ENCODE measurements around the gene PRCP. TPM values are rescaled to one million over a fixed set of nuclear protein-coding genes. Genes with fewer than 3 reads are reported as not detected.

The PRCP gene
- polyA plus RNA-seq, 1 of the 3 experiments (the other 2 are of a cell fraction): 65.0 TPM

DNA sequence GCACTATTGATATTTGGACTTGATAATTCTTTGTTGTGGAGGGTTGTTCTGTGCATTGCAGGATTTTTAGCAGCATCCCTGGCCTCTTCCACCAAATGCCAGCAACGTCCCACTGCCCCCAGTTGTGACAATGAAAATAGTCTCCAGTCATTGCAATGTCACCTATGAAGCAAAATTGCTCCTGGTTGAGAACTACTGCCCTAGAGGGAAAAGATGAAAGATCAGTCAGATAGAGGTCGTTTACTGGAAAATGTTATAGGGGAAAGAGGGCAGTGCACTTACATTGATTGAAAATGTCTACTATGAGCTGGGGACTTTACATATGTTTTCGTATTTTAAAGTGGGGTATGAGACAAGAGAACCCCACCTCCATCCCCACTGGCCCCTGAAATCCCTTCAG, 89.5 kb downstream of the PRCP start:
- Histone ChIP-seq H3K4me3 (ENCODE audit: low read depth in 2 of 2, low read length in 1 of 2) (no peak overlapping the region), H3K9ac (no peak overlapping the region)

More for the DNA sequence above, 89.5 kb downstream of the PRCP start:
- H3K4me1 ChIP-seq (ENCODE audit: control insufficient read depth in 1 of 2, insufficient read depth in 2 of 2, low read depth in 1 of 2, low read length in 1 of 2): no peaks in the 10 kb centered on the region
- no peaks in the 10 kb centered on the region for H3K36me3 ChIP-seq (replicated peaks in 1 of 2; ENCODE audit: control insufficient read depth in 1 of 2, insufficient read depth in 2 of 2, low read length in 1 of 2)
- TF ChIP-seq NRF1 (IDR thresholded peaks at IDR 0.05; ENCODE audit: low read depth, low read length) (no peak), SIN3A (IDR thresholded peaks at IDR 0.05; ENCODE audit: borderline replicate concordance, low read depth, low read length) (no peak), GATA2 (CRISPR knock-in tag; IDR thresholded peaks at IDR 0.05) (no peak), GABPA (IDR thresholded peaks at IDR 0.05; ENCODE audit: low read depth) (no peak), FOXJ3 (CRISPR knock-in tag; IDR thresholded peaks at IDR 0.05) (no peak), YY1 (IDR thresholded peaks at IDR 0.05; ENCODE audit: low read depth) (no peak), TAF1 (IDR thresholded peaks at IDR 0.05; ENCODE audit: borderline replicate concordance, low read depth, low read length) (no peak), CHD2 (IDR thresholded peaks at IDR 0.05; ENCODE audit: low read length, partially characterized antibody) (no peak), JUND (IDR thresholded peaks at IDR 0.05) (no peak)
- TF ChIP-seq, protein P1, sequence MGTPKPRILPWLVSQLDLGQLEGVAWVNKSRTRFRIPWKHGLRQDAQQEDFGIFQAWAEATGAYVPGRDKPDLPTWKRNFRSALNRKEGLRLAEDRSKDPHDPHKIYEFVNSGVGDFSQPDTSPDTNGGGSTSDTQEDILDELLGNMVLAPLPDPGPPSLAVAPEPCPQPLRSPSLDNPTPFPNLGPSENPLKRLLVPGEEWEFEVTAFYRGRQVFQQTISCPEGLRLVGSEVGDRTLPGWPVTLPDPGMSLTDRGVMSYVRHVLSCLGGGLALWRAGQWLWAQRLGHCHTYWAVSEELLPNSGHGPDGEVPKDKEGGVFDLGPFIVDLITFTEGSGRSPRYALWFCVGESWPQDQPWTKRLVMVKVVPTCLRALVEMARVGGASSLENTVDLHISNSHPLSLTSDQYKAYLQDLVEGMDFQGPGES (IDR thresholded peaks at IDR 0.05; ENCODE audit: low read depth, low read length): no peak
- TF ChIP-seq, protein P2, sequence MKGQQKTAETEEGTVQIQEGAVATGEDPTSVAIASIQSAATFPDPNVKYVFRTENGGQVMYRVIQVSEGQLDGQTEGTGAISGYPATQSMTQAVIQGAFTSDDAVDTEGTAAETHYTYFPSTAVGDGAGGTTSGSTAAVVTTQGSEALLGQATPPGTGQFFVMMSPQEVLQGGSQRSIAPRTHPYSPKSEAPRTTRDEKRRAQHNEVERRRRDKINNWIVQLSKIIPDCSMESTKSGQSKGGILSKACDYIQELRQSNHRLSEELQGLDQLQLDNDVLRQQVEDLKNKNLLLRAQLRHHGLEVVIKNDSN (IDR thresholded peaks at IDR 0.05; ENCODE audit: borderline replicate concordance, low read depth): no peak
- TF ChIP-seq, protein P3, sequence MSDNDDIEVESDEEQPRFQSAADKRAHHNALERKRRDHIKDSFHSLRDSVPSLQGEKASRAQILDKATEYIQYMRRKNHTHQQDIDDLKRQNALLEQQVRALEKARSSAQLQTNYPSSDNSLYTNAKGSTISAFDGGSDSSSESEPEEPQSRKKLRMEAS (IDR thresholded peaks at IDR 0.05; ENCODE audit: low read depth): no peak
- TF ChIP-seq, protein P4, sequence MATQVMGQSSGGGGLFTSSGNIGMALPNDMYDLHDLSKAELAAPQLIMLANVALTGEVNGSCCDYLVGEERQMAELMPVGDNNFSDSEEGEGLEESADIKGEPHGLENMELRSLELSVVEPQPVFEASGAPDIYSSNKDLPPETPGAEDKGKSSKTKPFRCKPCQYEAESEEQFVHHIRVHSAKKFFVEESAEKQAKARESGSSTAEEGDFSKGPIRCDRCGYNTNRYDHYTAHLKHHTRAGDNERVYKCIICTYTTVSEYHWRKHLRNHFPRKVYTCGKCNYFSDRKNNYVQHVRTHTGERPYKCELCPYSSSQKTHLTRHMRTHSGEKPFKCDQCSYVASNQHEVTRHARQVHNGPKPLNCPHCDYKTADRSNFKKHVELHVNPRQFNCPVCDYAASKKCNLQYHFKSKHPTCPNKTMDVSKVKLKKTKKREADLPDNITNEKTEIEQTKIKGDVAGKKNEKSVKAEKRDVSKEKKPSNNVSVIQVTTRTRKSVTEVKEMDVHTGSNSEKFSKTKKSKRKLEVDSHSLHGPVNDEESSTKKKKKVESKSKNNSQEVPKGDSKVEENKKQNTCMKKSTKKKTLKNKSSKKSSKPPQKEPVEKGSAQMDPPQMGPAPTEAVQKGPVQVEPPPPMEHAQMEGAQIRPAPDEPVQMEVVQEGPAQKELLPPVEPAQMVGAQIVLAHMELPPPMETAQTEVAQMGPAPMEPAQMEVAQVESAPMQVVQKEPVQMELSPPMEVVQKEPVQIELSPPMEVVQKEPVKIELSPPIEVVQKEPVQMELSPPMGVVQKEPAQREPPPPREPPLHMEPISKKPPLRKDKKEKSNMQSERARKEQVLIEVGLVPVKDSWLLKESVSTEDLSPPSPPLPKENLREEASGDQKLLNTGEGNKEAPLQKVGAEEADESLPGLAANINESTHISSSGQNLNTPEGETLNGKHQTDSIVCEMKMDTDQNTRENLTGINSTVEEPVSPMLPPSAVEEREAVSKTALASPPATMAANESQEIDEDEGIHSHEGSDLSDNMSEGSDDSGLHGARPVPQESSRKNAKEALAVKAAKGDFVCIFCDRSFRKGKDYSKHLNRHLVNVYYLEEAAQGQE (IDR thresholded peaks at IDR 0.05; ENCODE audit: low read depth, low read length): no peak
- TF ChIP-seq, protein P5, sequence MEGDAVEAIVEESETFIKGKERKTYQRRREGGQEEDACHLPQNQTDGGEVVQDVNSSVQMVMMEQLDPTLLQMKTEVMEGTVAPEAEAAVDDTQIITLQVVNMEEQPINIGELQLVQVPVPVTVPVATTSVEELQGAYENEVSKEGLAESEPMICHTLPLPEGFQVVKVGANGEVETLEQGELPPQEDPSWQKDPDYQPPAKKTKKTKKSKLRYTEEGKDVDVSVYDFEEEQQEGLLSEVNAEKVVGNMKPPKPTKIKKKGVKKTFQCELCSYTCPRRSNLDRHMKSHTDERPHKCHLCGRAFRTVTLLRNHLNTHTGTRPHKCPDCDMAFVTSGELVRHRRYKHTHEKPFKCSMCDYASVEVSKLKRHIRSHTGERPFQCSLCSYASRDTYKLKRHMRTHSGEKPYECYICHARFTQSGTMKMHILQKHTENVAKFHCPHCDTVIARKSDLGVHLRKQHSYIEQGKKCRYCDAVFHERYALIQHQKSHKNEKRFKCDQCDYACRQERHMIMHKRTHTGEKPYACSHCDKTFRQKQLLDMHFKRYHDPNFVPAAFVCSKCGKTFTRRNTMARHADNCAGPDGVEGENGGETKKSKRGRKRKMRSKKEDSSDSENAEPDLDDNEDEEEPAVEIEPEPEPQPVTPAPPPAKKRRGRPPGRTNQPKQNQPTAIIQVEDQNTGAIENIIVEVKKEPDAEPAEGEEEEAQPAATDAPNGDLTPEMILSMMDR (IDR thresholded peaks at IDR 0.05): no peak
- ChIA-PET POLR2A (no interaction called here), CTCF (no interaction called here)
- no peaks in the 10 kb centered on the region for H4K20me1 ChIP-seq (ENCODE audit: insufficient read depth)
- no peak overlapping the region for H3K4me2 ChIP-seq
- no peak for DNase-seq
- no peaks in the 10 kb centered on the region for H3K9me2 ChIP-seq
- no peaks in the 10 kb centered on the region for H3K9me3 ChIP-seq
- H2AFZ ChIP-seq (ENCODE audit: low read depth): no peak overlapping the region
- 12% methylated on average over 3 of the region's 3 CpGs for WGBS (ENCODE audit: low lambda C conversion rate)
- H3K27me3 ChIP-seq (ENCODE audit: insufficient read depth): peaks cover 5% of the 10 kb centered on the region; the same call in 1 of the 2 replicates
- H3K27ac ChIP-seq (ENCODE audit: low read depth in 2 of 2, low read length in 1 of 2): no peak overlapping the region
- H3K79me2 ChIP-seq (ENCODE audit: insufficient read depth): no peaks in the 10 kb centered on the region
- H3F3A ChIP-seq (replicated peaks; ENCODE audit: insufficient read depth): no peaks in the 10 kb centered on the region

Data from SK-N-SH (cell line).